DMS153 (cell line): ENCODE results near the gene UNC119B.
"Not testable (repeated sequence)": the region's sequence is repeated elsewhere in the genome, so short reads cannot be mapped to it uniquely, and the experiment has no call there.

Experiments
- DNase-seq: peaks from one replicate; lab custom pipeline; 2025; lab: John Stamatoyannopoulos, UW

The UNC119B gene

GRCh38 chr12:120710031-120710804 is at the start of gene UNC119B:
Gene UNC119B, plus strand, starts transcription at chr12:120710458. Its CDS starts 17 bp downstream, at chr12:120710475.
- DNase-seq, result no peak

- DNase-seq, result no peak
These were observed 48.8 kb upstream of the UNC119B start for GRCh38 chr12:120661432-120661831.

GRCh38 chr12:120662879-120663278 is 47.4 kb upstream of the UNC119B start:
- DNase-seq, result no peak

GRCh38 chr12:120663741-120664140 is 46.5 kb upstream of the UNC119B start:
- DNase-seq, result no peak

GRCh38 chr12:120666571-120667390 is 43.5 kb upstream of the UNC119B start:
- no peak for DNase-seq

GRCh38 chr12:120668091-120668867 is 42.0 kb upstream of the UNC119B start:
- DNase-seq, result no peak

GRCh38 chr12:120668868-120669840 is 41.1 kb upstream of the UNC119B start:
- DNase-seq, result no peak

- DNase-seq, result not testable (repeated sequence)
These were observed 40.0 kb upstream of the UNC119B start for GRCh38 chr12:120670237-120670636.

GRCh38 chr12:120670667-120671066 is 39.6 kb upstream of the UNC119B start:
- no peak for DNase-seq

GRCh38 chr12:120674097-120674636 is 36.1 kb upstream of the UNC119B start:
- DNase-seq, result no peak

GRCh38 chr12:120677765-120678473 is 32.3 kb upstream of the UNC119B start:
- no peak for DNase-seq

GRCh38 chr12:120678572-120678971 is 31.7 kb upstream of the UNC119B start:
- DNase-seq, result no peak

GRCh38 chr12:120680165-120680738 is 30.0 kb upstream of the UNC119B start:
- no peak for DNase-seq

- no peak for DNase-seq
These were observed 25.7 kb upstream of the UNC119B start for GRCh38 chr12:120684523-120684932.

GRCh38 chr12:120685522-120685921 is 24.7 kb upstream of the UNC119B start:
- DNase-seq, result no peak

GRCh38 chr12:120686151-120686689 is 24.0 kb upstream of the UNC119B start:
- DNase-seq, result peak; percentile 97

GRCh38 chr12:120686690-120687577 is 23.3 kb upstream of the UNC119B start, which contains the start of gene MLEC:
Gene MLEC, plus strand, starts transcription at chr12:120687149. Its CDS starts 148 bp downstream, at chr12:120687297.
- DNase-seq, result peak; percentile 96

GRCh38 chr12:120687578-120688289 is 22.5 kb upstream of the UNC119B start:
- DNase-seq, result no peak
